Lung (tissue), 12 donors: Measurements from ENCODE around the gene LATS2. TPM values are rescaled to one million over a fixed set of nuclear protein-coding genes. Genes with fewer than 3 reads are reported as not detected.
A peak's percentile ranks its signal among the peaks of the same experiment; 100 is the strongest.

ENCODE experiments used
- ATAC-seq: fragments of 200-7000 bp; cut with Tn5 transposase; one replicate; pipeline ENCODE4 v1.9.1; 2020; ENCODE audit warnings: moderate number of reproducible peaks; ENCODE audit not compliant: insufficient read depth, low FRiP score
- DNase-seq, 3 donors: peaks; one replicate each; pipeline ENCODE4 v3.0.0-alpha.2; 2013 to 2017
- H3K27ac ChIP-seq, 2 donors: one replicate each; pipeline ENCODE4 v1.5.1; 2013; ENCODE audit warnings: mild to moderate bottlenecking in 2 of 2, moderate library complexity in 2 of 2, control low read depth in 1 of 2, inconsistent platforms in 1 of 2, low read depth in 1 of 2, low read length in 1 of 2
- H3K27me3 ChIP-seq, 3 donors: one replicate each; pipeline ENCODE4 v1.5.1; 2013; ENCODE audit warnings: low read length in 2 of 3; ENCODE audit not compliant: control insufficient read depth in 3 of 3, insufficient read depth in 3 of 3
- H3K36me3 ChIP-seq, 4 donors: one replicate each; pipeline ENCODE4 v1.5.1; 2013; ENCODE audit warnings: low read length in 4 of 4, mild to moderate bottlenecking in 1 of 4, moderate library complexity in 1 of 4; ENCODE audit not compliant: control insufficient read depth in 4 of 4, insufficient read depth in 4 of 4
- H3K4me1 ChIP-seq, 5 donors: one replicate each; pipeline ENCODE4 v1.5.1; 2013; ENCODE audit warnings: low read length in 5 of 5, mild to moderate bottlenecking in 2 of 5, moderate library complexity in 1 of 5; ENCODE audit not compliant: control insufficient read depth in 5 of 5, insufficient read depth in 5 of 5
- H3K4me3 ChIP-seq: one replicate; pipeline ENCODE4 v1.5.1; 2013; ENCODE audit warnings: mild to moderate bottlenecking, control low read depth, moderate library complexity
- H3K9ac ChIP-seq, 2 donors: one replicate each; pipeline ENCODE4 v1.5.1; 2013; ENCODE audit warnings: low read length in 2 of 2, control low read depth in 1 of 2; ENCODE audit not compliant: insufficient read depth in 1 of 2
- H3K9me3 ChIP-seq, 4 donors: one replicate each; pipeline ENCODE4 v1.5.1; 2013; ENCODE audit warnings: low read length in 3 of 4, mild to moderate bottlenecking in 1 of 4, moderate library complexity in 1 of 4; ENCODE audit not compliant: control insufficient read depth in 4 of 4, insufficient read depth in 3 of 4
- CTCF ChIP-seq: IDR thresholded peaks from 2 replicates; pipeline ENCODE4 v1.5.1; 2012; ENCODE audit warnings: mild to moderate bottlenecking; ENCODE audit errors: control extremely low read depth, extremely low read depth
- WGBS, 2 donors: extraction: QIAGEN DNeasy Blood & Tissue Kit; methylation state at CpG; one replicate each; pipeline ENCODE4 v1.1.7; 2013; 5-methylcytosine and 5-hydroxymethylcytosine counted together
- polyA plus RNA-seq, 2 donors: library from polyadenylated mRNA; stranded (reverse); fragments of 200-250 nt; gene quantifications; one replicate each; pipeline ENCODE4 v1.2.1, GENCODE V29; 2013
- total RNA-seq, 2 donors: library from RNA; depleted of rRNA in 1 of 2; stranded (reverse); fragments of >200 nt in 1 of 2; gene quantifications; one replicate each; pipeline ENCODE4 v1.2.1, GENCODE V29; 2014 to 2021
- donor health status: control.
- donor health status: control.
- donor health status: Bipolar disorder and iron deficiency.
- donor health status: healthy.
- donor health status: DM: yes; HTN: yes; CAD: no.

LATS2 gene
- total and polyA plus RNA-seq, 4 donors, result 7.7 to 37.5 (median 21.3) TPM

GRCh38 chr13:20987599-20987998 lies 73.8 kb downstream of the LATS2 start:
- TF ChIP-seq CTCF, result no peak
- Histone ChIP-seq H3K27ac (no peak overlapping the region), H3K27me3 (no peaks in the 10 kb centered on the region), H3K9me3 (peaks cover 0 to 3% (median 0%) of the 10 kb centered on the region in 4 donors), H3K36me3 (peaks cover 24 to 48% (median 29%) of the 10 kb centered on the region in 4 donors), H3K9ac (no peak overlapping the region), H3K4me3 (no peak overlapping the region), H3K4me1 (peaks cover 0 to 27% (median 3%) of the 10 kb centered on the region in 5 donors)
- ATAC-seq (no peak), DNase-seq (peak; percentile 53 to 87 (median 86))
- 87 to 89% methylated on average over 11 of the region's 11 CpGs for WGBS, 2 donors

GRCh38 chr13:20984879-20985278 lies 76.5 kb downstream of the LATS2 start:
- ATAC-seq, result no peak
- Histone ChIP-seq H3K4me1 (peaks cover 0 to 23% (median 3%) of the 10 kb centered on the region in 5 donors), H3K27ac (no peak overlapping the region), H3K4me3 (no peak overlapping the region), H3K36me3 (peaks cover 32 to 51% (median 39%) of the 10 kb centered on the region in 4 donors), H3K9me3 (peaks cover 0 to 3% (median 0%) of the 10 kb centered on the region in 4 donors), H3K27me3 (no peaks in the 10 kb centered on the region), H3K9ac (no peak overlapping the region)
- 95 to 99% methylated on average over 2 of the region's 2 CpGs for WGBS, 2 donors
- no peak for DNase-seq
- TF ChIP-seq CTCF, result no peak

GRCh38 chr13:20983386-20983785 lies 78.0 kb downstream of the LATS2 start:
- H3K9me3 ChIP-seq, result no peaks in the 10 kb centered on the region
- no peak overlapping the region for H3K27ac ChIP-seq

More at GRCh38 chr13:20983386-20983785, 78.0 kb downstream of the LATS2 start:
- Histone ChIP-seq H3K9ac (no peak overlapping the region), H3K36me3 (peaks cover 35 to 47% (median 41%) of the 10 kb centered on the region in 4 donors), H3K4me3 (no peak overlapping the region), H3K27me3 (no peaks in the 10 kb centered on the region), H3K4me1 (peaks cover 0 to 12% (median 3%) of the 10 kb centered on the region in 5 donors)
- TF ChIP-seq CTCF, result no peak
- WGBS, 2 donors, result 95 to 98% methylated on average over 11 of the region's 11 CpGs
- peak; percentile 11 for ATAC-seq
- no peak for DNase-seq
